ENCODE results near the gene ANKRD13A. TPM values are rescaled to one million over a fixed set of nuclear protein-coding genes. Genes with fewer than 3 reads are reported as not detected.
"Not testable (repeated sequence)": the region's sequence is repeated elsewhere in the genome, so short reads cannot be mapped to it uniquely, and the experiment has no call there.

Gene ANKRD13A
- polyA plus RNA-seq, 4 donors, result 34.2 to 45.9 (median 43.6) TPM

DNA sequence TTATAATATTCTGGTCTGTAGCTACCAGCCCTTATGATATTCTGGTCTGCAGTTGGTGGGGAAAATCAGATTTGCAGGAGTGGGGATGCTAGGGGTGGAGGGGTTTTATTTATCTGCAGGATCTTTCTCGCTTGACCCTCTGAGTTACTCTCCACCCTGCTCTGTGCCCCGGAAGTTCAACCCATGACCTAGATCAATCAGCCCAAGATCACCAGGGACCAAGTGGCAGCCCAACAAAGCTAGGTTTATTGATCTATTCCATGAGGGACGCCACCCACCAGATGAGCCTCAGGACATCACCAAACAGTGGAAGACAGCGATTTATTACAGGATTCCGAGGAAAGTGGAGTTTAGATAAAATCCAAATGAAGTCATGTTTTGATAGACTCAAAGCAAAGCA lies 74.9 kb downstream of the ANKRD13A start:
- DNase-seq (ENCODE audit: low read depth in 4 of 4, low spot score in 3 of 4), result no peak

DNA sequence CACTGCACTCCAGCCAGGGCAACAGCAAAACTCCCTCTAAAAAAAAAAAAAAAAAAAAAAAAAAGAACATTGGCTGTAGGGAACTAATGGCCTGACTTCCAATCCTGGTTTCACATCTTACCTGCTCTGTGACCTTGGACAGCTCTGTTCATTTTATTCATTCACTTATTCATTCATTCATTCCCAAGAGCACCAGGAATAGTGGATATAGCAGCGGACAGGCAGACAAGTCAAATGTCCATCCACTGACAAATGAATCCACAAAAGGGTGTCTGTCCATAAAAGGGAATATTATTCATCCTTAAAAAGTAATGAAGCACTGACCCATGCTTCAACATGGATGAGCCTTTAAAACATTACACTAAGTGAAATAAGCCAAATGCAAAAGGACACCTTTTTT lies 76.7 kb downstream of the ANKRD13A start:
- no peak for DNase-seq (ENCODE audit: low read depth in 4 of 4, low spot score in 3 of 4)

DNA sequence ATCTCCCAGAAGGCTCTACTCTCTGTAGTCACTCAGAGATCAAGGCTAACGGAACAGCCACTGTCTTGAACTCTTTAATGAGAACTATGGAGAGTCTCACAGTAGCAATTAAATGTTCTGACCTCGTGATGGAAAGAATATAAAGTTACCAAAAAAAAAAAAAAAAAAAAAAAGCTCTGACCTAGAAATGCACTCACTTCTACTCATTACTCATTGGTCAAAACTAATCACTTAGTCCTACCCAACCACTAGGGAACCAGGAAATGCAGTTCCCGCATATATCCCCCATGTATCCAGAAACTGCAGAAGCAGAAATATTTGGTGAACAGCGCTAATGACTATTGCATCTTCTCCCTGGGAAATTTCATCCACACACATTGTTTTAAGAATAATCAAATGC lies 78.6 kb downstream of the ANKRD13A start:
- no peak for DNase-seq (ENCODE audit: low read depth in 4 of 4, low spot score in 3 of 4)

DNA sequence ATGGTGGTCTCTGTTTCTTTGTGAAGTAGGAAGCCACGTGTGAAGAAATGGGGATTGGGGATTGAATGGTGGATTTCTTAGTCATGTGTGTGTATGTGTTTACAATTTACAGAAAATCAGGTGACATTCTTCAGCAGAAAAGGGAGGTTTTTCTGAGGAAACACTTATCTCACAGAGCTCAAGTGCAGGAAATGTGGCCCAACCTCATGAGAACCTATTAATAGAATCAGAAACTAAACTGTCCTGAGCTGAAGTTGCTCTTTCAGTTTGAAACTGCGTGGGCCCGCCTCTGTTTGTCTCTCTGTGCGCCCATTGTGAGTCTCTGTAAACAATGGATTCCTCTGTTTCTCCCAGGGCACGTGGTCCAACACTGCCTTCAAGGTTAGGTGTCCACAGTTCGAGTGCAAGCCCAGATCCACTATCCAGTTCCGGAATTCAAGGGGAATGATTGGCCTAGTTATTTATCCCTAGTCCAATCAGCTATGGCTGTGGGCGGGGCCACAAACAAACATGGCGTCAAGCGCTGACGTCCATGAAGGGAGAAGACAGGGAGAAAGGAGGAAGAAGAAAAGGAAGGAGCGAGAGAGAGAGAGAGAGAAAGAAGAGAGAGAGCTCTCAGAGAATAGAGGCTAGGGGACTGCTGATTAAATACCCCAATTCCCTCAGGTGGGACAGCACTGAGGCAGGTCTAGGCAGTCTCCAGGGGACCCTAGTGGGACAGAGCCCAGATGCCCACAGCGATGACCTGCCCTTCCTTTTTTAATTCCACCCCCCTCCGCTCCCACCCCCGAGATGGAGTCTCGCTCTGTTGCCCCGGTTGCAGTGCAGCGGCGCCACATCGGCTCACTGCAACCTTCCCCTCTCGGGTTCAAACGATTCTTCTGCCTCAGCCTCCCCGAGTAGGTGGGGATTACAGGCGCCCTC lies 80.5 kb downstream of the ANKRD13A start:
- no peak for DNase-seq (ENCODE audit: low read depth in 4 of 4, low spot score in 3 of 4)

DNA sequence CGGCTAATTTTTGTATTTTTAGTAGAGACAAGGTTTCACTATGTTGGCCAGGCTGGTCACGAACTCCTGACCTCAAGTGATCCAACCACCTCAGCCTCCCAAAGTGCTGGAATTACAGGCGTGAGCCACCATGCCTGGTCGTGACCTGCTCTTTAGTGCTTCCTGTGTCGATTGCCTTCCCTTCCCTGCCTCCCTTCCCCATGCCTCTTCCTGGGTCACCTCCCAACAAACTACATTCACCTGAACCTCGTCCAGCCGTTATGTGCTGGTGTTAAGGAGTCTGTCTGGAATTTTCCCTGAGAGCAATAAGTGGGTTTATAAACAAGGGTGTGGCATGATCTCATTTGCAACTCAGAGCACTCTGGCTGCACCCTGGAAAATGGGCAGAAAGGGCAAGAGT lies 81.2 kb downstream of the ANKRD13A start:
- no peak for DNase-seq (ENCODE audit: low read depth in 4 of 4, low spot score in 3 of 4)

DNA sequence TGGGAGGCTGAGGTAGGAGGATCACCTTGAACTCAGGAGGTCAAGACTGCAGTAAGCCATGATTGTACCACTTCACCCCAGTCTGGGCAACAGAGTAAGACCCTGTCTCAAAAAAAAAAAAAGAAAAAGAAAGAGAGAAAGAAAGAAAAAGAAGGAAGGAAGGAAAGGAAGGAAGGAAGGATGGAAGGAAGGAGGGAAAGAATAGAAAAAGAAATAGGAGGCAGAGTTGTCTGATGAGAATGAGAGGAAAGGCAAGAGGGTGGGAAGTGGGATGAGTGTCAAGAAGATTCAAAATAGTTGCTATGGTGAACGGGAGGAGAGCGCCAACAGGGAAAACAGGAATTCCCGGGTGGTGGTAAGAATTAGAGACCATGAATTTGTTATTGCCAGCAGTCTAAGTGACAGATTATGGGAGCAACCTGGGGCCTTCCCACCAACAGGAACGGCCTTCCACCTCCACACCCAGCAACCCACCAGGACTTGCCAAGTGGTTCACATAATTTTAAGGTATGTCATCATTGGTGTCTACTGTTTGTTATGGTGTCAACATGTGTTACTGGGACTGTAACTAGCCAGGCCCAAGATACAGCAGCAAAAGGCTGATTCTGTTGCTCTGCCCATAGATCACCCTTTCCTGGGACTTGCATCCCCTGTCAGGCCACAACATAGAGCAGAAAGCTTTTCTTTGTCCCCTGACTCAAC lies 85.2 kb downstream of the ANKRD13A start:
- DNase-seq (ENCODE audit: low read depth in 4 of 4, low spot score in 3 of 4), result no peak

DNA sequence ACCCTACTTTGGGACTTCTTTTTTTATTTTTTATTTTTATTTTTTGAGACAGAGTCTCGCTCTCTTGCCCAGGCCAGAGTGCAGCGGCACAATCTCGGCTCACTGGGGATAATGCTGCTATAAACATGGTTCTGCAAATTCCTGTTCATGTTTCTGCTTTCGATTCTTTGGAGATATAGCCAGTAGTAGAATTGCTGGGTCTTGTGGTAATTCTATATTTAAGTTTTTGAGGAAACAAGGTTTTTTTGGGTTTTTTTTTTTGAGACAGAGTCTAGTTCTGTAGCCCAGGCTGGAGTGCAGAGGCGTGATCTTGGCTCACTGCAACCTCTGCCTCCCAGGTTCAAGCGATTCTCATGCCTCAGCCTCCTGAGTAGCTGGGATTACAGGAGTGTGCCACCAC lies 89.0 kb downstream of the ANKRD13A start:
- not testable (repeated sequence) for DNase-seq (ENCODE audit: low read depth in 4 of 4, low spot score in 3 of 4)

DNA sequence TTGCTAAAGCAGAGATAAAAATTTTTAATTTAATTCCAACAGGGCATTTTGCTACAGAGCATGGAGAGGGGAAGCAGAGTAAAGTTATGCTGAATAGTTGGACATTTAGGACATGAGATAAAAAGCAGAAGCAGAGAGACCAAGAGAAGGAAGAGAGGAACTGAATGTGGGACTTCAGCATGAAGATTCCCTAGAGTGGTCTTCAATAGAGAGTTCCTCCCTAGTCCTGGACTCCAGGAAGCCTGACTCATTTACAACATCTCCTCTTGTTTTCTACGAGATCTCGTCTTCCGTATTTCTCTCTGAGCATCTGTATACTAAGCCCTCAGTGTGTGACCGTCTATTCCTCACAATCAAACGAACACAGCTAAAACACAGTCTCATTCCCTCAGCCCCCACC lies 89.7 kb downstream of the ANKRD13A start:
- no peak for DNase-seq (ENCODE audit: low read depth in 4 of 4, low spot score in 3 of 4)

Other genes starting within 250 kb of the ANKRD13A start
- gene TRPV4, start 166.0 kb upstream of the ANKRD13A start, polyA plus RNA-seq (ENCODE audit: insufficient read length in 4 of 4), result 10 to 100 TPM in 2 of 4 donors, 1 to 10 TPM in 2; 1.5 to 19.7 (median 10.0) TPM
- 10 to 100 TPM; 23.9 to 43.6 (median 35.6) TPM for gene GLTP, start 118.9 kb upstream of the ANKRD13A start, polyA plus RNA-seq (ENCODE audit: insufficient read length in 4 of 4)
- gene TCHP, start 99.2 kb upstream of the ANKRD13A start, polyA plus RNA-seq (ENCODE audit: insufficient read length in 4 of 4), result 10 to 100 TPM; 20.8 to 30.0 (median 22.1) TPM
- gene GIT2, start 3.1 kb upstream of the ANKRD13A start, polyA plus RNA-seq (ENCODE audit: insufficient read length in 4 of 4), result 10 to 100 TPM; 35.2 to 48.1 (median 40.1) TPM
- 10 to 100 TPM; 23.7 to 39.9 (median 31.3) TPM for gene C12orf76, start 49.1 kb downstream of the ANKRD13A start, polyA plus RNA-seq (ENCODE audit: insufficient read length in 4 of 4)
- gene IFT81, start 124.9 kb downstream of the ANKRD13A start, polyA plus RNA-seq (ENCODE audit: insufficient read length in 4 of 4), result 10 to 100 TPM; 26.6 to 60.4 (median 49.5) TPM

Data from left renal pelvis (tissue), 4 donors.